ENCODE data around the gene DIO1.

Gene DIO1

DNA sequence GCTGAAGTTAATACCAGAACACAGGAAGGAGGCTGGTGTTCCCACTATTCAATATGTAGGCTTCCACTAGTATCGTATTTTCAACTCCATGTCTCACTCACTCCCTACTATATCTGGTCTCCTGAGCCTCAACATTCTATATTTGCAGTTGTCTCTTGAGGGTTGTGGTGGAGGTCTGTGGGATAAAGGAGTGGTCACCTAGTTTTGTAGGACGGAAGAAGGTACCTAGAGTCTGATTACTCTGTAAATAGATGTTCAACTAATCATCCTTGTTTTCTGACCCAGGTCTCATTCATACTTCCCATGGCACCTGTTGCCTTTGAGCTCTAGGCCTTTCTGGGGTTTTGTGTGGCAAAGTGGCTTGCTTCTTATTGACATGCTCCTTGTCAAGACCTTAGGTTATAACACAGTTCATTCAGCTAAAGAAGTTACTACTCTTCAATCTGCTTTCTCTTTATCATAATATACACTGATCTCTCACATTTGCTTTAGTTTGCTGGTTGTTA is 33.4 kb downstream of the DIO1 start:
- no peak for DNase-seq (ENCODE audit: low read depth)
- no peak overlapping the region for H3K4me3 ChIP-seq (ENCODE audit: low read depth, low read length)
- TF ChIP-seq, protein P1, sequence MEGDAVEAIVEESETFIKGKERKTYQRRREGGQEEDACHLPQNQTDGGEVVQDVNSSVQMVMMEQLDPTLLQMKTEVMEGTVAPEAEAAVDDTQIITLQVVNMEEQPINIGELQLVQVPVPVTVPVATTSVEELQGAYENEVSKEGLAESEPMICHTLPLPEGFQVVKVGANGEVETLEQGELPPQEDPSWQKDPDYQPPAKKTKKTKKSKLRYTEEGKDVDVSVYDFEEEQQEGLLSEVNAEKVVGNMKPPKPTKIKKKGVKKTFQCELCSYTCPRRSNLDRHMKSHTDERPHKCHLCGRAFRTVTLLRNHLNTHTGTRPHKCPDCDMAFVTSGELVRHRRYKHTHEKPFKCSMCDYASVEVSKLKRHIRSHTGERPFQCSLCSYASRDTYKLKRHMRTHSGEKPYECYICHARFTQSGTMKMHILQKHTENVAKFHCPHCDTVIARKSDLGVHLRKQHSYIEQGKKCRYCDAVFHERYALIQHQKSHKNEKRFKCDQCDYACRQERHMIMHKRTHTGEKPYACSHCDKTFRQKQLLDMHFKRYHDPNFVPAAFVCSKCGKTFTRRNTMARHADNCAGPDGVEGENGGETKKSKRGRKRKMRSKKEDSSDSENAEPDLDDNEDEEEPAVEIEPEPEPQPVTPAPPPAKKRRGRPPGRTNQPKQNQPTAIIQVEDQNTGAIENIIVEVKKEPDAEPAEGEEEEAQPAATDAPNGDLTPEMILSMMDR (IDR thresholded peaks at IDR 0.05; ENCODE audit: low read depth, low read length, missing control alignments), result no peak

DNA sequence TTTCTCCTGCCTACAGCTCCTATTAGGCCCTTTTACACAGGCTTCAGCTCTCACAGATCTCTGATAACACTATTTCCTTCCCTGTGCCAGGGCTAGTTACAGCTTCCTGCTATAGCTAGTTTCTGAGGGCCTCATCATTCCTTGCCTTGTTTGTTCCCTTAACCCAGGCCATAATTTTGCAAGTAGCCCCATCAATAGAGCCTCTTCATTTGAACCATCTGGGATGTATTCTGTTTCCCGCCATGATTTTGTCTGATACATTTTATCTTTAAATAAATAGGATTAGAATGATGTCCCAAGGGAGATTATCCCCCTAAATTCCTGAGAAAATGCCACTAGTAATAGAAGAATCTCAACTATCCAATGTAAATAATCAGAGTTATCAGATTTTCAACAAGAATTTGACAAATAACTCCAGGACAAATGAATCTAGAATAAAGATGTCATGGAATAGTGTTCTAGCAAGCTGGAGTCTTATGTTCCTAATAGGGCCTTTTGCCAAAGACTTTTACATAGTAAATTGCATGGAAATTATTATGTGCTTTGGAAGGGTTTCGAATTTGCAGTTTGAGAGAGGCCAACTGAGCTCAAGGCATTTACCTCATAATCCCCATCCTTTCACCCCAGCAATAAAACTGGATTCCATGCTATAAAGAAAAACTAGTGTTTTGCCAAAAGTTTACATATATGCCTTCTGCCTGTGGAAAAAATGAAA is 35.4 kb downstream of the DIO1 start:
- H3K4me3 ChIP-seq (ENCODE audit: low read depth, low read length), result no peak overlapping the region
- no peak for DNase-seq (ENCODE audit: low read depth)
- TF ChIP-seq, protein P1 (IDR thresholded peaks at IDR 0.05; ENCODE audit: low read depth, low read length, missing control alignments), result no peak

DNA sequence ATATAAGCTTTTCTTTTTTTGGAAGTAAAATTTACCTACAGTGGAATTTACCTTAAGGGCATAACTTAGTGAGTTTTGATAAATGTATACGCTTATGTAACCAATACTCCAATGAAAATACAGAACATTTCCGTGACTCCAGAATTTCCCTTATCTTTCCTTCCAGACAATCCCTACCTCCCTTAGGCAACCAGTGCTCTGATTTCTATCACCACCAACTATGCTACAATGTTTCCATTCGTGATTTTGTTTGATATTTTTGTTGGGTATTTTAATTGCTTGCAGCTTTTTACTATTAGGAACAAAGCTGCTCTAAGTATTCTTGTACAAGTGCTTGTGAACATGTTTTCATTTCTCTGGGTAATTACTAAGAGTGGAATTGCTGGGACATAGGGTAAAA is 36.9 kb downstream of the DIO1 start:
- DNase-seq (ENCODE audit: low read depth), result no peak
- no peak overlapping the region for H3K4me3 ChIP-seq (ENCODE audit: low read depth, low read length)
- TF ChIP-seq, protein P1 (IDR thresholded peaks at IDR 0.05; ENCODE audit: low read depth, low read length, missing control alignments), result no peak

DNA sequence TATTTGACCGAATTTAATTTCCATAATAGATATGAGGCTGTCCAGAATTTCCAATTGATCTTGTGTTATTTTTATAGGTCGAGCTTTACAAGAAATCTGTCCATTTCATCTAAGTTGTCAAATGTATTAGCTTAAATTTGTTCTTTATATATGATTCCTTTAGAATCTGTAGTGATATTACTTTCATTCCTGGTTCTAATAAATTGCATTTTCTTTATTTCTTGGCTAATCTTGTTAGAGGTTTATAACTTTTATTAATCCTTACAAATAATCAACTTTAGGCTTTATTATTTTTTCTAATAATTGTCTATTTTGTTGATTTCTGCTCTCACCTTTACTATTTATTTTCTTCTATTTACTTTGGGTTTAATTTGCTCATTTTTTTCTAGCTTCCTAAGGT is 37.5 kb downstream of the DIO1 start:
- no peak for DNase-seq (ENCODE audit: low read depth)
- H3K4me3 ChIP-seq (ENCODE audit: low read depth, low read length), result no peak overlapping the region
- TF ChIP-seq, protein P1 (IDR thresholded peaks at IDR 0.05; ENCODE audit: low read depth, low read length, missing control alignments), result no peak

DNA sequence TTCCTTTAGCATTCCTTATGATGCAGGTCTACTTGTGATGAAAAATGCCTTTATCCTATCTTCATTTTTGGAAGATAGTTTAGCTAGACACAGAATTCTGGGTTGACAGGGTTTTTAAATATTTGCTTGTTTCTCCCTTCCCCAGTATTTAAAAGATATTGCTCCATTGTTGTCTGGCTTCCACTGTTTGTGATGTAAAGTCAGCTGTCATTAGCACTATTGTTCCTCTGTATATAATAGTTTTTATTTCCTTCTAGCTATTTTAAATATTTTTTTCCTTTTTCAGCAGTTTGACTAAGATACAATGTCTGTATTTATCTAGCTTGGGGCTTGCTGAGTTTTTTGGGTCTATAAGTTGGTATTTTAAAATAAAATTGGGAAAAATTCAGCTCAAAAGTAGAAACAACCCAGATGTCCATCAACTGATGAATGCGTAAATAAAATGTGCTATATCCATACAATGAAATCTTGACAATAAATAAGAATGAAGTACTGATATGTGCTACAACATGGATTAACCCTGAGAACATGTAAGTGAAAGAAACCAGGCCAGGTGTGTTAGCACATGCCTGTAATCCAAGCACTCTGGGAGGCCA is 40.3 kb downstream of the DIO1 start:
- TF ChIP-seq, protein P1 (IDR thresholded peaks at IDR 0.05; ENCODE audit: low read depth, low read length, missing control alignments), result no peak
- DNase-seq (ENCODE audit: low read depth), result no peak

DNA sequence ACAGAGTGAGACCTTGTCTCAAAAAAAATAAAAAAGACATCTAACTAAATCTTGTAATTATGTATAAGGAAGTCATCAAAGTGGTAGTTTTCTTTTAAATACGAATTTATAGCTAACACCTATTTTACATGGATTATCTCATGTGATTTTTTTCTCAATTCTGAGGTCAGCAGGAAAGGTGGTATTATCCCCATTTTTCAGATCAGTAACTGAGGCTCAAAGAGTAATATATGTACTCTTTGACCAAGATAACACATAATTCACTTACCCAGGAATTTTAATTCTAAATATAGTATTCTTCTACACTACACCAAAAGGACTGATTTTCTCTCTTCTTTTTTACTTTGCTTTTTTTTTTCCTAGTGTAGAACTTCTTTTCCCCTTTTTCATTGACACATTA is 42.4 kb downstream of the DIO1 start:
- H3K4me3 ChIP-seq (ENCODE audit: low read depth, low read length), result no peak overlapping the region
- no peak for DNase-seq (ENCODE audit: low read depth)
- TF ChIP-seq, protein P1 (IDR thresholded peaks at IDR 0.05; ENCODE audit: low read depth, low read length, missing control alignments), result no peak

More for the DNA sequence above, 40.3 kb downstream of the DIO1 start:
- H3K4me3 ChIP-seq (ENCODE audit: low read depth, low read length), result no peak overlapping the region

Measured in GM12864 (cell line).